GM12878 (cell line): ENCODE results near the gene ZNF618. TPM values are rescaled to one million over a fixed set of nuclear protein-coding genes. Genes with fewer than 3 reads are reported as not detected.

Experiments
- BMI1 ChIP-seq: fragments of 450-650 bp; IDR thresholded peaks from 2 replicates; pipeline ENCODE4 v1.6.1; 2016; ENCODE audit warnings: mild to moderate bottlenecking, moderate library complexity, borderline replicate concordance
- EZH2 ChIP-seq: IDR thresholded peaks from 2 replicates; pipeline ENCODE4 v1.6.1; 2012; ENCODE audit warnings: low read depth, mild to moderate bottlenecking, control low read depth, inconsistent platforms, low read length, borderline replicate concordance; ENCODE audit not compliant: control insufficient read depth
- GATAD2B ChIP-seq: fragments of 450-650 bp; conservative IDR thresholded peaks from 2 replicates; pipeline ENCODE4 v1.6.1; 2017; ENCODE audit warnings: low read depth, mild to moderate bottlenecking, moderate library complexity
- JUND ChIP-seq: IDR thresholded peaks from 2 replicates; pipeline ENCODE4 v1.6.1; 2012; ENCODE audit warnings: low read depth, mild to moderate bottlenecking, low read length, improper control_type of control experiment, moderate library complexity
- MEF2A ChIP-seq: IDR thresholded peaks from 2 replicates; pipeline ENCODE4 v1.6.1; 2011; ENCODE audit warnings: low read depth, mild to moderate bottlenecking, low read length, moderate library complexity; ENCODE audit not compliant: insufficient read depth
- RUNX3 ChIP-seq: IDR thresholded peaks from 2 replicates; pipeline ENCODE4 v1.6.1; 2012; ENCODE audit warnings: low read length, inconsistent platforms
- polyA plus RNA-seq, 11 experiments: library from polyadenylated mRNA; depleted of rRNA in 4 of 11; unstranded in 6 of 11; stranded (reverse) in 5 of 11; fragments of >200 nt; fragmentation: Nextera tagmentation in 4 of 11; fragmentation: Illumina TruSeq in 1 of 11; extraction: Ambion mirVana in 4 of 11; extraction: Trizol in 1 of 11; gene quantifications; 1 replicate in 1 of 11; 2 replicates in 10 of 11; pipeline versions ENCODE4 v1.2.1 to v1.2.3, GENCODE V29; 2011 to 2016; ENCODE audit warnings: inconsistent platforms in 2 of 11, missing spikeins in 2 of 11, low read depth in 1 of 11
- total RNA-seq, 4 experiments: library from RNA; depleted of rRNA in 3 of 4; stranded (reverse); fragments of >200 nt in 3 of 4; fragmentation: Illumina TruSeq in 1 of 4; extraction: Trizol in 1 of 4; gene quantifications; 2 replicates each; pipeline versions ENCODE4 v1.2.1 to v1.2.3, GENCODE V29; 2013 to 2021
- TF ChIP-seq, protein P1 (sequence below): fragments of 450-650 bp; formaldehyde crosslinking; IDR thresholded peaks from 2 replicates; pipeline ENCODE4 v1.4.0; 2020; ENCODE audit warnings: mild to moderate bottlenecking, moderate library complexity
- TF ChIP-seq, protein P2 (sequence below): fragments of 150-350 bp; IDR thresholded peaks from 2 replicates; pipeline ENCODE4 v1.6.1; 2014; ENCODE audit warnings: mild to moderate bottlenecking, low read depth, low read length

Gene ZNF618
- total and polyA plus RNA-seq, 10 of the 15 experiments (the other 5 are each of a cell fraction or from before 2014, with no cell fraction given): 0.01 to 0.24 (median 0.06) TPM; not detected in 2

DNA sequence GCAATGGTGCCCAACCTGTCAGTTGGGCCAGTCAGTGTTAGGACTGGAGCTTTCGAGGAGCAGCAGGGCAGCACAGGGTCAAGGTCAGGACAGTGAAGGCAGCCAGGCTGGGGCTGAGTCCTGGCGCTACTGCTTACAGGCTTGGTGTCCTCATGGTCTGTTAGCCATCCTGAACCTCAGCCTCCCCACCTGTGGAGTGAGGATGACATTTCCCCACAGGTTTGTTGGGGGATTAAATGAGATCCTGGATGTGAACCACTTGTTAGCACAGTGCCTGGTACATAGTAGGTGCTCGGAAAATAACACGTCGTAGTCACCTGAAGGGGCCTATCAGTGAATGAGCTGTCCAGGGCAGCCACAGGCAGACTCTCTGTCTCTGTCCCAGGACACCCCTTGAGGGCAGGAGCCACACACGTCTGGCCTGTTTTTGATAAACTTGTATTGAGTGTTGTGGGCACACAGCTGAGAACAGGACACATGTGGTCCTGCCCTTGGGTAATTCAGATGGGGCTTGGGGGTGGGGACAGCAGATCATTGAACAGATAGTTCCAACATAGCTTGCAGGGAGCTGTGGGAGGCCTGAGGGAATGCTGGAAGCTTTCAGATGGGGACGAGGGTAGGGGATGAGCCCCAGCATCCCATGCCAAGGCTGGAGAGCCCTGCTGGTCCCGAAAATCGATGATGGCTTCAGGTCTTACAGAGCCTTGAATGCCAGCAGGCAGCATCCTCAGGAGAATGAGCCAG, 132.7 kb downstream of the ZNF618 start (continued):
- TF ChIP-seq, protein P1, sequence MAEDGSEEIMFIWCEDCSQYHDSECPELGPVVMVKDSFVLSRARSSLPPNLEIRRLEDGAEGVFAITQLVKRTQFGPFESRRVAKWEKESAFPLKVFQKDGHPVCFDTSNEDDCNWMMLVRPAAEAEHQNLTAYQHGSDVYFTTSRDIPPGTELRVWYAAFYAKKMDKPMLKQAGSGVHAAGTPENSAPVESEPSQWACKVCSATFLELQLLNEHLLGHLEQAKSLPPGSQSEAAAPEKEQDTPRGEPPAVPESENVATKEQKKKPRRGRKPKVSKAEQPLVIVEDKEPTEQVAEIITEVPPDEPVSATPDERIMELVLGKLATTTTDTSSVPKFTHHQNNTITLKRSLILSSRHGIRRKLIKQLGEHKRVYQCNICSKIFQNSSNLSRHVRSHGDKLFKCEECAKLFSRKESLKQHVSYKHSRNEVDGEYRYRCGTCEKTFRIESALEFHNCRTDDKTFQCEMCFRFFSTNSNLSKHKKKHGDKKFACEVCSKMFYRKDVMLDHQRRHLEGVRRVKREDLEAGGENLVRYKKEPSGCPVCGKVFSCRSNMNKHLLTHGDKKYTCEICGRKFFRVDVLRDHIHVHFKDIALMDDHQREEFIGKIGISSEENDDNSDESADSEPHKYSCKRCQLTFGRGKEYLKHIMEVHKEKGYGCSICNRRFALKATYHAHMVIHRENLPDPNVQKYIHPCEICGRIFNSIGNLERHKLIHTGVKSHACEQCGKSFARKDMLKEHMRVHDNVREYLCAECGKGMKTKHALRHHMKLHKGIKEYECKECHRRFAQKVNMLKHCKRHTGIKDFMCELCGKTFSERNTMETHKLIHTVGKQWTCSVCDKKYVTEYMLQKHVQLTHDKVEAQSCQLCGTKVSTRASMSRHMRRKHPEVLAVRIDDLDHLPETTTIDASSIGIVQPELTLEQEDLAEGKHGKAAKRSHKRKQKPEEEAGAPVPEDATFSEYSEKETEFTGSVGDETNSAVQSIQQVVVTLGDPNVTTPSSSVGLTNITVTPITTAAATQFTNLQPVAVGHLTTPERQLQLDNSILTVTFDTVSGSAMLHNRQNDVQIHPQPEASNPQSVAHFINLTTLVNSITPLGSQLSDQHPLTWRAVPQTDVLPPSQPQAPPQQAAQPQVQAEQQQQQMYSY (CRISPR knock-in tag): no peak
- TF ChIP-seq JUND (no peak), EZH2 (no peak), RUNX3 (no peak), GATAD2B (no peak), BMI1 (no peak), MEF2A (no peak)
- TF ChIP-seq, protein P2, sequence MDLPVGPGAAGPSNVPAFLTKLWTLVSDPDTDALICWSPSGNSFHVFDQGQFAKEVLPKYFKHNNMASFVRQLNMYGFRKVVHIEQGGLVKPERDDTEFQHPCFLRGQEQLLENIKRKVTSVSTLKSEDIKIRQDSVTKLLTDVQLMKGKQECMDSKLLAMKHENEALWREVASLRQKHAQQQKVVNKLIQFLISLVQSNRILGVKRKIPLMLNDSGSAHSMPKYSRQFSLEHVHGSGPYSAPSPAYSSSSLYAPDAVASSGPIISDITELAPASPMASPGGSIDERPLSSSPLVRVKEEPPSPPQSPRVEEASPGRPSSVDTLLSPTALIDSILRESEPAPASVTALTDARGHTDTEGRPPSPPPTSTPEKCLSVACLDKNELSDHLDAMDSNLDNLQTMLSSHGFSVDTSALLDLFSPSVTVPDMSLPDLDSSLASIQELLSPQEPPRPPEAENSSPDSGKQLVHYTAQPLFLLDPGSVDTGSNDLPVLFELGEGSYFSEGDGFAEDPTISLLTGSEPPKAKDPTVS: no peak
- TF ChIP-seq, all 136 proteins: peak for 0
